Colonic mucosa (tissue), 4 donors: ENCODE results near the gene MRPL53. TPM values are rescaled to one million over a fixed set of nuclear protein-coding genes. Genes with fewer than 3 reads are reported as not detected.
A peak's percentile ranks its signal among the peaks of the same experiment; 100 is the strongest.

Experiments
- DNase-seq: peaks from one replicate; pipeline ENCODE4 v3.0.0-alpha.2; 2020
- H3K27ac ChIP-seq: fragments of 200-600 bp; one replicate; pipeline ENCODE4 v1.8.0; 2021
- H3K27me3 ChIP-seq: fragments of 200-600 bp; one replicate; pipeline ENCODE4 v1.8.0; 2021
- H3K36me3 ChIP-seq: fragments of 200-600 bp; one replicate; pipeline ENCODE4 v1.8.0; 2021
- H3K4me1 ChIP-seq: fragments of 200-600 bp; one replicate; pipeline ENCODE4 v1.8.0; 2021; ENCODE audit warnings: mild to moderate bottlenecking
- H3K4me3 ChIP-seq: fragments of 200-600 bp; one replicate; pipeline ENCODE4 v1.8.0; 2021
- H3K9ac ChIP-seq, 2 donors: one replicate each; pipeline ENCODE4 v1.7.0; 2013; ENCODE audit warnings: control low read depth in 2 of 2, low read depth in 2 of 2, low read length in 2 of 2
- H3K9me3 ChIP-seq: fragments of 200-600 bp; one replicate; pipeline ENCODE4 v1.8.0; 2021
- intact Hi-C: fragments of 100-400 bp; cut with DNase I; formaldehyde crosslinking; loops from one replicate; pipeline ENCODE4 v1.14.1; 2022
- total RNA-seq, 2 donors: library from RNA; stranded (reverse); fragmentation: NEBNext Ultra II Directional in 1 of 2; extraction: Animal tissue kit (Norgen Biotek cat#: 25700) in 1 of 2; gene quantifications; one replicate each; pipeline ENCODE4 v1.2.1, GENCODE V29; 2021
- TF ChIP-seq, protein P1 (sequence below): fragments of 200-600 bp; IDR thresholded peaks from one replicate; pipeline ENCODE4 v1.8.0; 2022; ENCODE audit warnings: antibody characterized with exemption, mild to moderate bottlenecking
- donor health status: healthy.
- donor health status: DM: no; HTN: no; CAD: no.
- donor health status: DM: no; HTN: no; CAD: no.

MRPL53 gene
- total RNA-seq, 2 donors from 2014 or later: 64.6 to 90.3 TPM

DNA sequence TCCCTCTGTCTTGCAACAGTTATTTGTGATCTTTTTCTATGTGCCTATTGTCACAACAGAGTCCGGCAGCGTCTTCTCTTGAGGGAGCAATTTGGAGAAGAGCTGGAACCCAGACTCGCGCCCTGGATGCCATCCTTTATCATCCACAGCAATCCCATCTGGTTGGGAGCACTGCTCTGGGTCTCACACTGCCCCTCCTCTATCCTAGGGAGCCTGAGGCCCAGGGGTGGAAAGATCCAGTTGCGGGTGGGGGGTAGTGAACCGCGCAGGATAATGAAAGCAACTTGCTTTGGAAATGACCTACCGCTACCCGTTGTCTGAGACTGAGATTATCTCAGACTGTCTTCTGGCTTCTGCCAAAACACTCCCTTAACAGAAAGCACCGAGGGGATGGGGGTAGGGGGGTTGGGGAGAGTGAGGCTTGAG is 13.5 kb downstream of the MRPL53 start:
- H3K9me3 ChIP-seq: no peaks in the 10 kb centered on the region
- peak overlapping the region; percentile 77 to 94 for H3K9ac ChIP-seq
- no peaks in the 10 kb centered on the region for H3K27me3 ChIP-seq
- peaks cover 17% of the 10 kb centered on the region for H3K4me1 ChIP-seq
- no peaks in the 10 kb centered on the region for H3K36me3 ChIP-seq
- DNase-seq: no peak
- TF ChIP-seq, protein P1, sequence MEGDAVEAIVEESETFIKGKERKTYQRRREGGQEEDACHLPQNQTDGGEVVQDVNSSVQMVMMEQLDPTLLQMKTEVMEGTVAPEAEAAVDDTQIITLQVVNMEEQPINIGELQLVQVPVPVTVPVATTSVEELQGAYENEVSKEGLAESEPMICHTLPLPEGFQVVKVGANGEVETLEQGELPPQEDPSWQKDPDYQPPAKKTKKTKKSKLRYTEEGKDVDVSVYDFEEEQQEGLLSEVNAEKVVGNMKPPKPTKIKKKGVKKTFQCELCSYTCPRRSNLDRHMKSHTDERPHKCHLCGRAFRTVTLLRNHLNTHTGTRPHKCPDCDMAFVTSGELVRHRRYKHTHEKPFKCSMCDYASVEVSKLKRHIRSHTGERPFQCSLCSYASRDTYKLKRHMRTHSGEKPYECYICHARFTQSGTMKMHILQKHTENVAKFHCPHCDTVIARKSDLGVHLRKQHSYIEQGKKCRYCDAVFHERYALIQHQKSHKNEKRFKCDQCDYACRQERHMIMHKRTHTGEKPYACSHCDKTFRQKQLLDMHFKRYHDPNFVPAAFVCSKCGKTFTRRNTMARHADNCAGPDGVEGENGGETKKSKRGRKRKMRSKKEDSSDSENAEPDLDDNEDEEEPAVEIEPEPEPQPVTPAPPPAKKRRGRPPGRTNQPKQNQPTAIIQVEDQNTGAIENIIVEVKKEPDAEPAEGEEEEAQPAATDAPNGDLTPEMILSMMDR: no peak
- peak overlapping the region; percentile 68 for H3K4me3 ChIP-seq
- H3K27ac ChIP-seq: peak overlapping the region; percentile 100
- intact Hi-C loops: no loop called here

DNA sequence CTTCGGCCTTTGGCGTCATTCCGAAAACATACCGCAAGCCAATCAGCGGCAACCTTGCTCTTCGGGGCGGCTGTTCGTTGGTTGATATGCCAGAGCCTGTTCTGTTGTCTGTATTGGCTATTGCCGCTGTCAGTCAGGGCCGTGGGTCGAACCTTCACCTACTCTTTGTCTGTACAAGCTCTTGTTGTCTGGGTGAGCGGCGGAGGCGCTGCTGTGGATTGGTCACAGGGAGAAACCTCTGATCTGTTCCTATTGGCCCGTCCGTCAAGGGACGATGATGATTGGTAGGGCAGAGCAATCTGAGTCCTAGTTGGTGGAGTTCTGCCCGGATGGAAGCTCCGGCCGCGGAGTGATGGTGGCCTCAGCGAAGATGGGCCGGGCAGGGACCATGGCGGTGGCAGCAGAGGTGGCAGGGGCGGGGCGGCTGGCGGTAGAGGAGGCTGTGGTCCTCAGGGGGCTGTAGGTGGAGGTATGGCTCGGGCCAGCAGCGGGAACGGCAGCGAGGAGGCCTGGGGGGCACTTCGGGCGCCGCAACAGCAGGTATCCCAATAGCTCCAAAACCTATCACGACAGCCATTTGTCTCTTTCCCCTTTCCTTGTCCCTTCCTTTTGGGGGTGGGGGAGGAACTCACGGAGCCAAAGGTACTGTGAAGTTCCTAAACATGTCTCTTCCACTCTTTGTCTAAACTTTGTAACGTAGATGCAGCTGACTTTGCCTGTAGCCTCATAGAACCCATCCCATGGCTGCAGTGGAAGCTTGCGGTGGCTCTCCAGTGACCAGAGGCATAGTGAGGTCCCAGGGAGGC is 14.1 kb downstream of the MRPL53 start, which contains the start of gene WBP1:
WBP1 (plus strand) TSS at position 307 of the 806 bp plus-strand sequence; CDS start at position 472, 165 bp downstream.
- peak; percentile 100 for DNase-seq
- peak within 1 kb of the TSS; percentile 100 for H3K27ac ChIP-seq
- TF ChIP-seq, protein P1: no peak
- H3K4me3 ChIP-seq: peak within 1 kb of the TSS; percentile 68
- H3K9ac ChIP-seq: peak within 1 kb of the TSS; percentile 94 to 98
- no peaks in the 10 kb centered on the region for H3K27me3 ChIP-seq
- H3K9me3 ChIP-seq: no peaks in the 10 kb centered on the region
- peaks cover 15% of the 10 kb centered on the region for H3K4me1 ChIP-seq
- intact Hi-C loops: no loop called here
- no peaks in the 10 kb centered on the region for H3K36me3 ChIP-seq

DNA sequence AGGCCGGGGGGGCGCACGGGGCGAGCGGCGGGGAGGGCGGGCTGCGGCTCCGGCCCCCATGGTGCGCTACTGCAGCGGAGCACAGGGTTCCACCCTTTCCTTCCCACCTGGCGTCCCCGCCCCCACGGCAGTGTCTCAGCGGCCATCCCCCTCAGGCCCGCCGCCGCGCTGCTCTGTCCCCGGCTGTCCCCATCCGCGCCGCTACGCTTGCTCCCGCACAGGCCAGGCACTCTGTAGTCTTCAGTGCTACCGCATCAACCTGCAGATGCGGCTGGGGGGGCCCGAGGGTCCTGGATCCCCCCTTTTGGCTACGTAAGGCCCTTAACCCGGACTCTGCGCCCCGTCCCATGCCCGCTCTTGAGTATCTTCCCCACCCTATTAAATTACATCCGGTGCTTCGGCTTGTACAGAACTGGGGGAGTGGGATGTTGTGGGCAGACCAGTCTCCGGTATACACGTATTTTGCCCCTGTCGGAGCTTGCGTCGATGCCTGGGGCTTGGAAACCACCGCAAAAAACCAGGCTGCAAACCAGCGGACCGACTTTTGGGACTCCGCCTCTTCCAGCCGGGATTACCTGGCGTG is 14.8 kb downstream of the MRPL53 start:
- Histone ChIP-seq H3K4me1 (peaks cover 15% of the 10 kb centered on the region), H3K9ac (peak overlapping the region; percentile 94 to 98)

DNA sequence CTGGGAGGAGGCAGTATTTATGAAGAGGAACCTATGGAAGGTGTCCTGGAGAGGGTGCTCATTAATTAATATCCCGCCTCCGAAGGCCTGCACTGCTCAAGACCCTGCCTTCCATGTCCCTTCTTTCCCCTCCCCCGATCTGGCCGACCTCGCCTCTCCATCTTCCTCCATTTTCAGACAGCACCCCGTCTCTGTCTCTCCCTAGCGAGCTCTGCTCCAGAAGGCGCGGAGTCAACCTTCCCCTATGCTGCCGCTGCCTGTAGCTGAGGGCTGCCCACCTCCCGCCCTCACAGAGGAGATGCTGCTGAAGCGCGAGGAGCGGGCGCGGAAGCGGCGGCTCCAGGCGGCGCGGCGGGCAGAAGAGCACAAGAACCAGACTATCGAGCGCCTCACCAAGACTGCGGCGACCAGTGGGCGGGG is 15.3 kb downstream of the MRPL53 start:
- Histone ChIP-seq H3K27me3 (no peaks in the 10 kb centered on the region), H3K36me3 (no peaks in the 10 kb centered on the region), H3K9me3 (no peaks in the 10 kb centered on the region), H3K9ac (peak overlapping the region; percentile 94 to 98), H3K27ac (peak overlapping the region; percentile 100), H3K4me1 (peaks cover 15% of the 10 kb centered on the region), H3K4me3 (peak overlapping the region; percentile 68)
- DNase-seq: peak; percentile 42
- intact Hi-C loops: no loop called here
- TF ChIP-seq, protein P1: no peak

More for the DNA sequence above, 14.8 kb downstream of the MRPL53 start:
- peak overlapping the region; percentile 100 for H3K27ac ChIP-seq
- TF ChIP-seq, protein P1: no peak
- intact Hi-C loops: no loop called here
- no peaks in the 10 kb centered on the region for H3K36me3 ChIP-seq
- no peaks in the 10 kb centered on the region for H3K9me3 ChIP-seq
- H3K4me3 ChIP-seq: peak overlapping the region; percentile 68
- peak; percentile 83 for DNase-seq
- no peaks in the 10 kb centered on the region for H3K27me3 ChIP-seq

DNA sequence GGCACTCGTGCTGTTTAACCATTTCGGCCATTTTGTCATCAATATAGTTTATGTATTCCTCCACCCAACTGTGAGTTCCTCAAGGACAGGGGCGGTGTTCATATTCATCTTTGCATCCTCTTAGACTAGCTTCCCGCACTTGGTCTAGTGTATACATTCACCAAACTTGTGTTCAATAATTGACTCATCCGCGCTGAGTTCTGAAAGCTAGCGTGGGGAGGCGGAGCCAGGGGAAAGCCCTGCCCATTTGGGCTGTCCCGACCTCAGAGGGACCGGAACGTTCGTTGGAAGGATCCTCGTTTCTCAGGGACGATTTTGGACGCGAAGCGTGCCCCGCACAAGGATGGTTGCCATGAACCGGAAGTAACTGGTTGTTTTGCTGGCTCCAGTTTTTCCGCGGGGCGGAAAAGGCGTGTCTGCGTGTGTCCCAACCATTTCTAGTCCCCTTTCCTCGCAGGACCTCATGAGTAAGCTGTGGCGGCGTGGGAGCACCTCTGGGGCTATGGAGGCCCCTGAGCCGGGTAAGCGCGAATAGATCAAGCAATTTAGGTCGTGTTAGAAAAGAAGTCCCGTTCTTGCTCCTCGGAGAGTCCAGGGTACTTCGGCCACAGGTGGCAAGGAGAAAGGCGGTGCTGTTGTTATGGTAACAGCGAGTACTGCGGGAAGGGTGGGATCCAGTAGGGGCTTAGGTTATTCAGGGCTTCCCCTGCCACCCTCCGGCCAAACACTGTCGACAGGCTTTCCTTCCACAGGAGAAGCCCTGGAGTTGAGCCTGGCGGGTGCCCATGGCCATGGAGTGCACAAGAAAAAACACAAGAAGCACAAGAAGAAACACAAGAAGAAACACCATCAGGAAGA is 17.6 kb downstream of the MRPL53 start, which contains the start of gene INO80B:
INO80B (plus strand) TSS at position 434 of the 858 bp plus-strand sequence; CDS start at position 464, 30 bp downstream.
- peak within 1 kb of the TSS; percentile 17 to 75 for H3K9ac ChIP-seq
- H3K4me3 ChIP-seq: peak within 1 kb of the TSS; percentile 50
- TF ChIP-seq, protein P1: no peak
- no peaks in the 10 kb centered on the region for H3K9me3 ChIP-seq
- no peak within 1 kb of the TSS for H3K27ac ChIP-seq
- intact Hi-C loops: no loop called here
- peaks cover 15% of the 10 kb centered on the region for H3K4me1 ChIP-seq
- no peaks in the 10 kb centered on the region for H3K36me3 ChIP-seq
- H3K27me3 ChIP-seq: no peaks in the 10 kb centered on the region
- peak; percentile 98 for DNase-seq
